DND-41 (cell line): Measurements from ENCODE around the gene CSE1L.

Experiments used
- ATAC-seq: fragments of 200-7000 bp; cut with Tn5 transposase; 3 replicates; pipeline ENCODE4 v1.9.1; 2021; ENCODE audit warnings: low read depth; ENCODE audit not compliant: insufficient read depth
- DNase-seq: peaks from one replicate; pipeline ENCODE4 v3.0.0-alpha.2; 2020
- H2AFZ ChIP-seq: 2 replicates; pipeline ENCODE4 v1.6.0; 2012; ENCODE audit warnings: low read depth, low read length
- H3K27ac ChIP-seq: 2 replicates; pipeline ENCODE4 v1.5.1; 2012; ENCODE audit warnings: low read length, inconsistent platforms
- H3K27me3 ChIP-seq: fragments of 200-600 bp; sonication (generic); 2 replicates; pipeline ENCODE4 v1.6.0; 2012; ENCODE audit warnings: low read length, mild to moderate bottlenecking, inconsistent platforms; ENCODE audit not compliant: insufficient read depth, poor library complexity
- H3K36me3 ChIP-seq: 2 replicates; pipeline ENCODE4 v1.5.1; 2012; ENCODE audit warnings: low read length, inconsistent platforms; ENCODE audit not compliant: insufficient read depth
- H3K4me1 ChIP-seq: 2 replicates; pipeline ENCODE4 v1.5.1; 2012; ENCODE audit warnings: mild to moderate bottlenecking, low read length; ENCODE audit not compliant: insufficient read depth
- H3K4me2 ChIP-seq: 2 replicates; pipeline ENCODE4 v1.6.0; 2012; ENCODE audit warnings: mild to moderate bottlenecking, moderate library complexity, low read length, inconsistent platforms; ENCODE audit not compliant: insufficient read depth
- H3K4me3 ChIP-seq, 2 experiments: fragments of 200-600 bp in 1 of 2; shearing (Covaris generic) in 1 of 2; 2 replicates each; pipeline ENCODE4 v1.5.1; 2012 to 2016; ENCODE audit warnings: inconsistent platforms in 2 of 2, low read length in 2 of 2, mild to moderate bottlenecking in 2 of 2, low read depth in 1 of 2, moderate library complexity in 1 of 2
- H3K79me2 ChIP-seq: 2 replicates; pipeline ENCODE4 v1.6.0; 2012; ENCODE audit warnings: low read length, inconsistent platforms; ENCODE audit not compliant: insufficient read depth
- H3K9ac ChIP-seq: 2 replicates; pipeline ENCODE4 v1.6.0; 2012; ENCODE audit warnings: low read depth, mild to moderate bottlenecking, inconsistent platforms, low read length, moderate library complexity
- H3K9me3 ChIP-seq: 2 replicates; pipeline ENCODE4 v1.5.1; 2012; ENCODE audit warnings: low read length, moderate library complexity, mild to moderate bottlenecking, inconsistent platforms; ENCODE audit not compliant: insufficient read depth, severe bottlenecking
- H4K20me1 ChIP-seq: 2 replicates; pipeline ENCODE4 v1.6.0; 2012; ENCODE audit warnings: low read length; ENCODE audit not compliant: insufficient read depth
- CTCF ChIP-seq: IDR thresholded peaks from 2 replicates; pipeline ENCODE4 v1.5.1; 2012; ENCODE audit warnings: borderline replicate concordance, low read length, moderate library complexity, mild to moderate bottlenecking; ENCODE audit not compliant: poor library complexity, severe bottlenecking; ENCODE audit errors: extremely low read depth
- EZH2 ChIP-seq: IDR thresholded peaks from 3 replicates; pipeline ENCODE4 v1.6.1; 2012; ENCODE audit warnings: borderline replicate concordance, low read depth, mild to moderate bottlenecking, moderate library complexity, low read length, inconsistent platforms; ENCODE audit not compliant: severe bottlenecking

Gene CSE1L

DNA sequence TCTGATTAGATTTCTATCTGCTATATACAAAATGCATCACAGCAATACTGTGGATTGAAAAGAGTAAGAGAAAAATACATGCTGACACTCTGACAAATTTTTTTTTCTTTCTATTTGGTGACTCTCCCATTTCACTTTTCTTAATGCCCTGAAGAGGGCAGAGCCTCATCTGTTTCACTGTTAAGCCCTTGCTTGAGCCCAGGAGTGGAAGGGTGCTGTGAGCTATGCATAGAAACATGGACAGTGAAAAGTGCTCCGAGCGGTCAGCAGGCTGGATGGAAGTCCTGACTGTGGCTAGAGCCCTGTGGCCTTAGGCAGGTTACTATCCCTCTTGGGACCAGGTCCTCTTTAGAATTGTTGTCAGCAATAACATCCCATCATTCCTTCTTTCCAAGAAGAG lies 17.4 kb upstream of the CSE1L start:
- Histone ChIP-seq H3K4me2 (no peak overlapping the region), H3K27me3 (no peaks in the 10 kb centered on the region), H2AFZ (no peak overlapping the region), H3K9ac (no peak overlapping the region), H4K20me1 (no peaks in the 10 kb centered on the region), H3K27ac (no peak overlapping the region), H3K79me2 (no peaks in the 10 kb centered on the region), H3K4me1 (no peaks in the 10 kb centered on the region), H3K36me3 (peaks cover 83% of the 10 kb centered on the region), H3K4me3 (no peak overlapping the region), H3K9me3 (no peaks in the 10 kb centered on the region)
- DNase-seq (no peak), ATAC-seq (peak; percentile 72; the same call in 2 of the 3 replicates)
- TF ChIP-seq EZH2 (no peak), CTCF (peak; percentile 56)

DNA sequence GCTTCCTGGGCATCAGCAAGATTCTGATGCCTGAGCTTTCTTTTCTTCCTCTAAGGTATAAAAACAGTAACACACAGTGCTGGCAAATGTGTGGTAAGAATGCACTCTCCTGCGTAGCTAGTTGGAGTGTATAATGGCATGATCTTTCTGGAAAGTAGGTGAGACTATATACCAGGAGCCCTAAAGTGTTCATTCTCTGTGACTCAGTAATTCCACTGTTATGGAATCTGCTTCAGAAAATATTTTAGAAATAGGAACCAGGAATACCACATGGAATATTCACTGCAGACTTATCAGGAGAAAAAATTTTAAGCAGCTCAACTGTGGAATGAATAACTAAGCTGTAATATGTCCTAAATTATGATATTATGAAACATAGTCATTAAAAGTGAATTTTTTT lies 16.9 kb upstream of the CSE1L start:
- Histone ChIP-seq H3K27ac (no peak overlapping the region), H3K9ac (no peak overlapping the region), H3K4me3 (no peak overlapping the region), H3K36me3 (peaks cover 83% of the 10 kb centered on the region), H3K9me3 (no peaks in the 10 kb centered on the region), H3K79me2 (no peaks in the 10 kb centered on the region), H2AFZ (no peak overlapping the region), H3K4me1 (no peaks in the 10 kb centered on the region), H4K20me1 (peaks cover 2% of the 10 kb centered on the region; the same call in 1 of the 2 replicates), H3K27me3 (no peaks in the 10 kb centered on the region), H3K4me2 (no peak overlapping the region)
- ATAC-seq (no peak), DNase-seq (no peak)
- no peak for TF ChIP-seq EZH2
- no peak for TF ChIP-seq CTCF

DNA sequence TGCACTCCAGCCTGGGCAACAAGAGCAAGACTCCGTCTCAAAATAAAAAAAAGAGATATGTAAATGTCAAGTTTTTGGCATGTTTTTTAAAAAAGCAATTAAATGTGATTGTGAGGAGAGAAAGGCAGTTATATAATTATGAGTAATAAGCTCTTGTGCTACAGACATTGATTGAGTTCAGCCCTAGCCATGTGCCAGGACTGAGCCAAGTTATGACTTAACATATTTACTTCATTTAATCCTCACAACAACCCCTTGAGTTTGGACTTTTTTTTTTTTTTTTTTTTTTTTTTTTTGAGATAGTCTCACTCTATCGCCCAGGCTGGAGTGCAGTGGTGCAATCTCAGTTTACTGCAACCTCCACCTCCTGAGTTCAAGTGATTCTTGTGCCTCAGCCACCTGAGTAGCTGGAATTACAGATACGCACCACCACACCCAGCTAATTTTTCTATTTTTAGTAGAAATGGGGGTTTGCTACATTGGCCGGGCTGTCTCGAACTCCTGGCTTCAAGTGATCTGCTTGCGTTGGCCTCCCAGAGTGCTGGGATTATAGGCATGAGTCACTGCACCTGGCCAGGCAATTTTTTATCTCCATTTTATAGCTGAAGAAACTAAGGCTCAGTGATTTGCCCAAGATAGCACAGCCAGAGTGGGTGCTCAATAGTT lies 15.0 kb upstream of the CSE1L start:
- no peak overlapping the region for H3K4me3 ChIP-seq
- peaks cover 77% of the 10 kb centered on the region for H3K36me3 ChIP-seq
- H3K27ac ChIP-seq, result no peak overlapping the region
- ATAC-seq, result no peak
- no peaks in the 10 kb centered on the region for H3K4me1 ChIP-seq
- no peaks in the 10 kb centered on the region for H3K27me3 ChIP-seq
- DNase-seq, result no peak
- no peaks in the 10 kb centered on the region for H3K79me2 ChIP-seq
- H2AFZ ChIP-seq, result no peak overlapping the region
- no peak for TF ChIP-seq EZH2
- no peak for TF ChIP-seq CTCF
- peaks cover 4% of the 10 kb centered on the region; the same call in 1 of the 2 replicates for H4K20me1 ChIP-seq
- no peak overlapping the region for H3K4me2 ChIP-seq
- H3K9me3 ChIP-seq, result no peaks in the 10 kb centered on the region
- H3K9ac ChIP-seq, result no peak overlapping the region

DNA sequence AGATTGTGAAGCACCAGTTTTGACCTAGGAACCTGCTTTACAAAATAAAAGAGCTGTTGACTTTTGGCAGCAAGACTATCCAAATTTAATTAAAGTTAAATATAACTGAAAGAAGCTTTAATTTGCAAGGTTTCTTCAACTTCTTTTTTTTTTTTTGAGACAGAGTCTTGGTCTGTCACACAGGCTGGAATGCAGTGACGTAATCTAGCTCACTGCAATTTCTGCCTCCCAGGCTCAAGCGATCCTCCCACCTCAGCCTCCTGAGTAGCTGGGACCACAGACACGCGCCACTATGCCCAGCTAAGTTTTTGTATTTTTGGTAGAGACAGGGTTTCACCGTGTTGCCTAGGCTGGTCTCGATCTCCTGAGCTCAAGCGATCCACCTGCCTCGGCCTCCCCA lies 13.7 kb upstream of the CSE1L start:
- Histone ChIP-seq H4K20me1 (peaks cover 4% of the 10 kb centered on the region; the same call in 1 of the 2 replicates), H3K79me2 (no peaks in the 10 kb centered on the region), H3K27ac (no peak overlapping the region), H2AFZ (no peak overlapping the region), H3K4me1 (no peaks in the 10 kb centered on the region), H3K9ac (no peak overlapping the region), H3K36me3 (peaks cover 67% of the 10 kb centered on the region), H3K4me2 (no peak overlapping the region), H3K27me3 (no peaks in the 10 kb centered on the region), H3K9me3 (no peaks in the 10 kb centered on the region), H3K4me3 (no peak overlapping the region)
- ATAC-seq (no peak), DNase-seq (no peak)
- TF ChIP-seq CTCF (no peak), EZH2 (no peak)
